Measurements from ENCODE around the gene CHSY3.

GRCh38 chr5:130189961-130190360 lies 285.7 kb downstream of the CHSY3 start:
- no peak for TF ChIP-seq POLR2A (IDR thresholded peaks at IDR 0.05; ENCODE audit: low read length)
- TF ChIP-seq GATA1 (IDR thresholded peaks at IDR 0.05; ENCODE audit: low read depth, low read length): no peak
